Immature natural killer cell (primary cell): ENCODE measurements around the gene OXNAD1. TPM values are rescaled to one million over a fixed set of nuclear protein-coding genes. Genes with fewer than 3 reads are reported as not detected.
A peak's percentile ranks its signal among the peaks of the same experiment; 100 is the strongest.

ENCODE experiments used
- DNase-seq, 3 donors: peaks; one replicate each; pipeline ENCODE4 v3.0.0; 2022; ENCODE audit warnings: mixed read lengths in 1 of 3
- H3K27ac Mint-ChIP-seq, 6 donors: one replicate each; pipeline ENCODE4 v1.8.0; 2020; ENCODE audit warnings: mixed read lengths in 6 of 6, mild to moderate bottlenecking in 5 of 6, inconsistent platforms in 4 of 6, moderate library complexity in 3 of 6
- H3K27me3 Mint-ChIP-seq, 3 donors: one replicate each; pipeline ENCODE4 v1.8.0; 2020 to 2021; ENCODE audit warnings: low read depth in 3 of 3, mild to moderate bottlenecking in 3 of 3, mixed read lengths in 3 of 3, moderate library complexity in 3 of 3, inconsistent platforms in 1 of 3
- H3K36me3 Mint-ChIP-seq, 3 donors: one replicate each; pipeline ENCODE4 v1.8.0; 2020; ENCODE audit warnings: mixed read lengths in 3 of 3, inconsistent platforms in 2 of 3, mild to moderate bottlenecking in 2 of 3
- H3K4me1 Mint-ChIP-seq, 2 donors: one replicate each; pipeline ENCODE4 v1.8.0; 2020; ENCODE audit warnings: inconsistent platforms in 2 of 2, mild to moderate bottlenecking in 2 of 2, mixed read lengths in 2 of 2, moderate library complexity in 1 of 2
- H3K4me3 Mint-ChIP-seq, 5 donors: one replicate each; pipeline ENCODE4 v1.8.0; 2020; ENCODE audit warnings: mild to moderate bottlenecking in 5 of 5, mixed read lengths in 5 of 5, inconsistent platforms in 3 of 5, moderate library complexity in 3 of 5
- H3K9me3 Mint-ChIP-seq, 6 donors: one replicate each; pipeline ENCODE4 v1.8.0; 2020; ENCODE audit warnings: mild to moderate bottlenecking in 6 of 6, mixed read lengths in 6 of 6, inconsistent platforms in 4 of 6, moderate library complexity in 3 of 6
- polyA plus RNA-seq, 3 donors: library from polyadenylated mRNA; unstranded; fragments of 300-500 nt; fragmentation: Illumina TruSeq; gene quantifications; one replicate each; pipeline ENCODE4 v1.2.3, GENCODE V29; 2021

The OXNAD1 gene
- polyA plus RNA-seq, 3 donors from 2014 or later, result 22.0 to 27.3 (median 23.8) TPM

DNA sequence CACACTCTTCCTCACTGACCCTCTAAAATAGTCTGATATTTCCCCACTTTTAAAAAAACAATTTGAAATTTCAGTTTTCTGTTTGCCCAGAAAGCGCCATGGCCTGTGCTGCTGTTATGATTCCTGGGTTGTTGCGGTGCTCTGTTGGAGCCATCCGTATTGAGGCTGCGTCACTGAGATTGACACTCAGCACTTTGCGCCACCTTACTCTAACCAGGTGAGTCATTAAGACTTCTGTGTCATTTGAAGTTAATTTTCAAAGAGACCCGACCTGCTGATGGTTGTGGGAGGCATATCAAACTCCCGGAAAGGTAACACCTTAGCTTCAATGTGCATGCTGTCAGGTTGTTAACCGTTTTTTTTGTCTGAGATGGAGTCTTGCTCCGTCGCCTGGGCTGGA is 5.8 kb downstream of the OXNAD1 start:
- Mint-ChIP-seq H3K36me3 (peaks cover 8 to 26% (median 14%) of the 10 kb centered on the region in 3 donors), H3K9me3 (no peaks in the 10 kb centered on the region), H3K4me3 (no peak overlapping the region), H3K27ac (peak overlapping the region in 1 of 6 donors; percentile 32), H3K27me3 (peaks cover 0 to 2% (median 0%) of the 10 kb centered on the region in 3 donors), H3K4me1 (peaks cover 0 to 4% of the 10 kb centered on the region in 2 donors)
- no peak for DNase-seq

DNA sequence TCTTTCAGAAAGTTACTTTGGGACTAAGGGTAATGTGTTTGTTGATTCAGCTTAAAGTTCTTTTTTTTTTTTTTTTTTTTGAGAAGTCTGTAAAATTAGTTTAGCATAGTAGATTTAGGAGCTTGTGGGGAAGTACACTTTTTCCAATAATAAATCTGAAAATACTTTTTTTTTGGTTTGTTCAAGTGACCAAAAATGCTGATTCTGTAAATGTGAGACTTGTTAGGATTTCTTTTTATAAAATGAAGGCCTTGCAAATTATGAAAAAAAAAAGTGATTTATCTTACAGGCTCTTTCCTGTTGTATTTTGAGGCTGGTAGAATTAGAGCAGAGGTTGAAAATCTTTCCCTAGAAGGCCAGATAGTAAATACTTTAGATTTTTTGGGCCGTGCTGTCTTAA is 7.6 kb downstream of the OXNAD1 start:
- peaks cover 11 to 30% (median 18%) of the 10 kb centered on the region in 3 donors for H3K36me3 Mint-ChIP-seq
- no peak for DNase-seq
- H3K27ac Mint-ChIP-seq, result no peak overlapping the region
- H3K27me3 Mint-ChIP-seq, result peaks cover 0 to 2% (median 0%) of the 10 kb centered on the region in 3 donors
- H3K4me1 Mint-ChIP-seq, result no peaks in the 10 kb centered on the region
- no peaks in the 10 kb centered on the region for H3K9me3 Mint-ChIP-seq
- H3K4me3 Mint-ChIP-seq, result no peak overlapping the region

DNA sequence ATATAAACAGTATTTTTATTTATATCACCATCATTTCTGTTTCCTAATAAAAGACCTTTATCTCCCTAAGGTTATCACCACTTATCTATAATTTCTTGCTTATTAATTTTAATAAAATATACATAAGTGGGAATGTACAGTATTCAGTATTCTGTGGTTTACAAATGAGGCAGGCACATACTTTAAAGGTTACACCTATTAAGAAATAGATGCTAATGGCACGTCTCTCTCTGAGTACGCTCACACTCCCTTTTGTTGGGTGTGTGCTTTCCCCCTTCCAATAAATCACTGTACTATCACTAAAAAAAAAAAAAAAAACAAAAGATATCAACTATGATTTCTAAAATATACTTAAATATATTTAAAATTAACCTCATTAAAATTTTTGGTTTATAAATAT is 8.9 kb downstream of the OXNAD1 start:
- Mint-ChIP-seq H3K27me3 (no peaks in the 10 kb centered on the region), H3K4me3 (no peak overlapping the region), H3K4me1 (no peaks in the 10 kb centered on the region), H3K36me3 (peaks cover 14 to 35% (median 21%) of the 10 kb centered on the region in 3 donors), H3K27ac (no peak overlapping the region), H3K9me3 (no peaks in the 10 kb centered on the region)
- no peak for DNase-seq

DNA sequence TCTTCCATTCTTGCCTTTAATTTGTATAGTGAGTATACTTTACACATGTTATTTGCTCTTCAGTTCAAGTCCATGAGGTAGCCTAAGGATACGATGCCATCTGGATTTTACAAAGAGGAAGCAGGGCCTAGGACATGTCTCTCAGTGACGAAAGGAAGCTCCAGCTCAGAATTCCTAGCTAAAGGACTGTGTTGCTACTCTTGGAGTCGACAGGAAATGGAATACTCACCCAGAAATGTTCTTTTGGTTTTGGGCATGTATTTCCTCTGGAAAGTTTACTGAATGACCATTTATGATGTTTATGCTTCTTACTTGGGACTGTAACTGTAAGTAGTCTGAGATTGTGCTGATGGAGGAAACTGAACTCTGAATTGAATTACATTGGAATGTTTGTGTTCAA is 12.5 kb downstream of the OXNAD1 start:
- Mint-ChIP-seq H3K9me3 (no peaks in the 10 kb centered on the region), H3K4me3 (no peak overlapping the region), H3K4me1 (no peaks in the 10 kb centered on the region), H3K36me3 (peaks cover 11 to 19% (median 18%) of the 10 kb centered on the region in 3 donors), H3K27me3 (no peaks in the 10 kb centered on the region), H3K27ac (no peak overlapping the region)
- DNase-seq, result no peak

DNA sequence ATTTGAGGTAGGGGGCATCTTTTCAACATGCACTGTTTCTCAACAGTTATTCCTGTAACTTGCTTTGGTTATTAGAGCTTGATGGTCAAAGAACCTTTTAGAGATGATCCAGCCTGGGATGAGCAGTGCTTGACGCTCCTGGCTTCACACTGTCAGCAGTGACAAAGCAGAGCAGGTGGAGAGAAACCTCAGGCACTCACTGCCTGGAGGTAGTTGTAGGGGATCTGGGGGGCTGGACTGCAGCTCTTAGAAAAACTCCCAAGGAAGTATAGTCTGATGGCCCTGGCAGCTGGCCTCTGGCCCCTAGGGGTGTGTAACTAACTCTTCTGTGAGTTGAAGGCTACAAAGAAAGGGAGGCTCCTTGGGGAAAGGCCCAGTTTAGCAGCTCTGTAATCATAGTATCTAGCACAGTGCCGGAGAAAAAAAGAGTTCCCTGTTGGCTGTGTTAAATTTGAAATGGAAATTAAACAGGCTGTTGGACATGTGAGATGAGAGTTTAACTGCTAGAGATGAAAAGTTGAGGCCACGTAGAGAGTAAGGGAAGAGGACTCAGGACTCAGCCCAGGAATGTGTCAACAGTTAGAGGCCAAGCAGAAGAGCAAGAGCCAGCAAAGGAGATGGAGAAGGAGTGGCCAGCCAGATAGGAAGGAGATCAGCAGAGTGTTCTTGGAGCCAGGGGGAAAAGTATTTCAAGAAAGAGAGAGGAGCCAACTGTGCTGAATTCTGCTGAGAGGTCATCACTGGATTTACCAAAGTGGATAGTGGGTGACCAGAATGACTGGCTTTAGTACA is 14.2 kb downstream of the OXNAD1 start:
- H3K27me3 Mint-ChIP-seq, result no peaks in the 10 kb centered on the region
- no peak for DNase-seq
- H3K36me3 Mint-ChIP-seq, result peaks cover 12 to 25% (median 12%) of the 10 kb centered on the region in 3 donors
- H3K9me3 Mint-ChIP-seq, result no peaks in the 10 kb centered on the region
- no peak overlapping the region for H3K4me3 Mint-ChIP-seq
- no peak overlapping the region for H3K27ac Mint-ChIP-seq
- H3K4me1 Mint-ChIP-seq, result peaks cover 0 to under 1% of the 10 kb centered on the region in 2 donors

DNA sequence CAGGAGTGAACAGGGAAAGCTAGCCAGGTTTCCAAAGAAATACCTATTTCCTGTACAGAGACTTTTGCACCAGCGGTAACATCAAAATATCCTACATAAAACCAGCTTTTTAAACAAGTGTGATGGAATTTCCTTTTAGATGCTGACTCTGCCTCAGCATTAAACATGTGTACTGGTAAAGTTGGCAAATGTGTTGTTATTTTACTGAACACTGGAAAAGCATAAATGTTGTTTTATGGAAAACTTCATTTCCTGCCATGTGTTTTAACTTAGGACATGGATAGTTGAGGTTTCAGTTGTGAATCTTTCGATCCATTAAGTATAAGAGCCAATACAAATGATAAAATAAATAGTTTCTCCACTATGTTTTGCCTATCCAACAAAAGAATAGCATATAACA is 15.7 kb downstream of the OXNAD1 start:
- Mint-ChIP-seq H3K4me3 (no peak overlapping the region), H3K9me3 (no peaks in the 10 kb centered on the region), H3K4me1 (peaks cover 14 to 16% of the 10 kb centered on the region in 2 donors), H3K27ac (no peak overlapping the region), H3K27me3 (no peaks in the 10 kb centered on the region), H3K36me3 (peaks cover 15 to 25% (median 16%) of the 10 kb centered on the region in 3 donors)
- no peak for DNase-seq

DNA sequence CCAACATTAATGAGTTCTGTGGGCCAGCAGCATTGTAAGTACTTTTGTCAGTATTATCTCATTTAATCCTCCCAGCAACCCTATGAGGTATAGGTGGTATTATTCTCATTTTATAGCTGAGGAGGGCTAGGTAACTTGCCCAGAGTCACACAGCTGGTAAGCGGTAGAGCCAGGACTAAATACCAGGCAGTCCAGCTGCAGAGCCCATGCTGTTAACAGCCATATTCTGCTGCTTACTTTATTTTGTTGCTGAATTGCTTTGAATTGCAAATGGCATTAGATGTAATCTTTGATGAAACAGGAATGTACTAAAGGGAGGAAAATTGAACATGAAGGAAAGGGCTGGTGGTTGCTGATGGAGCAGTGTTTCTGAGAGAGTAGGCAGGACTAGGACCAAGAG is 19.6 kb downstream of the OXNAD1 start:
- DNase-seq, result no peak
- Mint-ChIP-seq H3K36me3 (peaks cover 8 to 17% (median 10%) of the 10 kb centered on the region in 3 donors), H3K4me1 (peaks cover 54 to 55% of the 10 kb centered on the region in 2 donors), H3K9me3 (no peaks in the 10 kb centered on the region), H3K27me3 (peaks cover 2 to 4% (median 2%) of the 10 kb centered on the region in 3 donors), H3K27ac (peak overlapping the region; percentile 86 to 98 (median 96)), H3K4me3 (peak overlapping the region in 3 of 5 donors; percentile 54 to 74 (median 58))

DNA sequence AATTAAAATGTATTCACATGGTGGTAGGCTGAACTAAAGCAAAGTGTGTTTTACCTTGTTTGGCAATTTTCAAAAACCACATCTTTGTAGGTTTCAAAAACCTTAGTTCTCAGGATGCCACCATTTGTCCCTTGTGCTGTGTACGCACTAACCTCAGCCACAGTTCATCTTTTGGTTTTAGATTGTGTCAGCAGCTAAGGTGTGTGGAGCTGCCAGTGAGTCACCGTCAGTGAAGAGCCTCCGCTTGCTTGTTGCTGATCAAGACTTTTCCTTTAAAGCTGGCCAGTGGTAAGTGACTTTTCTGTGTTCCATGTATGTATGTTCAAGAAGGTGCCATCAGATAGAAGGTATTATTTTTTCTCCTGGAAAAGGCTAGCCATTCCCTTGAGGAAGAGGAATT is 21.1 kb downstream of the OXNAD1 start:
- Mint-ChIP-seq H3K9me3 (no peaks in the 10 kb centered on the region), H3K27ac (peak overlapping the region; percentile 86 to 98 (median 96)), H3K27me3 (peaks cover 2 to 6% (median 2%) of the 10 kb centered on the region in 3 donors), H3K36me3 (peaks cover 8 to 17% (median 10%) of the 10 kb centered on the region in 3 donors), H3K4me1 (peaks cover 69 to 70% of the 10 kb centered on the region in 2 donors), H3K4me3 (peak overlapping the region; percentile 79 to 97 (median 91))
- DNase-seq, result peak; percentile 80 to 85 (median 81)

DNA sequence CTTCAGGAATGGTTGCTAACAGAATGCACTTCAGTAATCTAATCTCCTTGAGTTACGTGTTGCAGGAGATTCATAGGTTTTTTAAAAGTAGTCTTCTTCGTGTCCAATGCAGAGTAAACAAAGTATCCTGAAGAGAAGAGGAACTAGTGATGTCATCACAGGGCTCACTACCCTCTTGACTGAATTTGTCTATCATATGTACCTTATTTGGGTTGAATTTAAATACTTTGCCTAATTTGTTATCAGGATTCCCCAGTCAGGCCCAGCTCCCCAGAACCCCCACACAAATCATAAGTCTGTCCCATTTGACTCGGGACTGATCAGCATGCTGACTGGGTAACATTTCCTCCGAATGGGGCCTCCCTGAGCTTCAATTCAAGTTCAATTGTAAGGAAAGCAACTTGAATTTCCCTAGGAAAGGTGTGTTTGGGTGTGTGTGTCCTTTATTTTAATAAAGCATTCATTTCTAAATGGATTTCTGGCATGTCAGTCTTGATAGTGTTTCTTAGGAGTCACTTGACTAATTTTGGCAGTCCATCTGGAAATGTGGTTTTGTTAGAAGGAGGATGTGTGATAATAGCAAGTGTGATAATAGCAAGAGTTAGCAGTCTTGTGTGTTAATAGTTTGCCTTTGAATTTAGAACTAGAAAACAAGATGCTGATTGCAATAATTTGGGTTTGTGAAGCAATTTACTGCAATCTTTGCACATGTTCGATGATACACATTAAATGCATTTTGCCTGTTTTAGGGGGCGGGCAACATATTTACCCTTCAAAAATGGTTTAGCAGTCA is 21.9 kb downstream of the OXNAD1 start:
- peak; percentile 34 to 40 (median 38) for DNase-seq
- no peaks in the 10 kb centered on the region for H3K9me3 Mint-ChIP-seq
- H3K27me3 Mint-ChIP-seq, result peaks cover 2 to 6% (median 5%) of the 10 kb centered on the region in 3 donors
- peaks cover 8 to 17% (median 10%) of the 10 kb centered on the region in 3 donors for H3K36me3 Mint-ChIP-seq
- peaks cover 76 to 78% of the 10 kb centered on the region in 2 donors for H3K4me1 Mint-ChIP-seq
- peak overlapping the region; percentile 79 to 97 (median 91) for H3K4me3 Mint-ChIP-seq
- peak overlapping the region; percentile 86 to 98 (median 96) for H3K27ac Mint-ChIP-seq

DNA sequence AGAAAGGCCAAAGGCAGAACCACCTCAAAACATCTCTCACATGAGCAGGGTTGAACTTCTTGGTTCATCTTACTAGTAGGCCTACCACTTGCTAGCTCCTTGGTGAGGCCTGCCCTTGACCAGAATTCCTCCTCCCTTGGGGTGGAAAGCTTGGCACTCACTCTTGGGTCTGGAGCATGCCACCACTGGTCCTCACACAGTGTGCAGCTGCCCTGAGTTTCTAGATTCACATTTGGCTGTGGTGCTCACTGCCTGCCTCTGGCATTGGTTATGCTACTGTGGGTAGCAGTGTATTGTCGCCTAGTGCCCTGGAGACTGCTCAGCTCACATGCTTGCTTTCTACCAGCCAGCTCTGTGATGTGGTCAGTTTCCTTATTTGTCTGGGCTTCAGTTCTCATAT is 23.7 kb downstream of the OXNAD1 start:
- peaks cover 0 to under 1% (median 0%) of the 10 kb centered on the region in 6 donors for H3K9me3 Mint-ChIP-seq
- H3K27me3 Mint-ChIP-seq, result peaks cover 2 to 6% (median 5%) of the 10 kb centered on the region in 3 donors
- peak overlapping the region; percentile 79 to 97 (median 91) for H3K4me3 Mint-ChIP-seq
- H3K27ac Mint-ChIP-seq, result peak overlapping the region; percentile 86 to 98 (median 96)
- peaks cover 88 to 89% of the 10 kb centered on the region in 2 donors for H3K4me1 Mint-ChIP-seq
- peaks cover 6 to 14% (median 6%) of the 10 kb centered on the region in 3 donors for H3K36me3 Mint-ChIP-seq
- DNase-seq, result no peak

DNA sequence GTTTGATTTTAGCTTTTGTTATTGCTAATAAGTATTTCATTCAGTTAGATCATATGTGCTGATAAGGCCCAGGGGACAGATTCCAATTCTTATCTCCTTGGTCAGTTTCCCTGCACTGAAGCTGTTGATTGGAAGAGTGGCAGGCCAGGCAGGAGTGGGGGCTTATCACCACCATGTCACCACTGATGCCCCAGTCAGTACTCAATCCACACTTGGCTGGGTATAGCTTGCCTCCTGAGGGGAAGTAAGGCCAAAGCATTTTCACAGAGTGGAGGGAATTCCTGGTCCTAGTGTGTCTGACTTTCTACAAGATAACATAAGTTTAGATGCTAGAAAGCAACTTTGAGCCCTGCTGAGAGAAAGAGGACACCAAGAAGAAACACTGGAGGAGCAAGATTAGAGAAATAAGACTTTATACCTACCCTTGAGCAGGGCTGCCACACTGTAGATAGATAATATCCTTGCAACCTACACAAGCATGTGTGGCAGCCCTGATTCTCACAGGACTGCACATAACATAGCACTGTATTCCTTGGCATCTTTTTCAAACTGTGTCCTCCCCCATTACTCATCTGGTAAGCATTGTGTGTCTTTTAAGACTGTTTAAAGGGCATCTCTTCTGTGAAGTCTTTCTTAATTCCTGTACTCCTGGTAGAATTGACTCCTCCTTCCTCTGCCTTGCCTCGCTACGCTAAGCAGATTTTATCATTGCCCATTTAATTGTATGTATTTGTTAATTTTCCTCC is 24.3 kb downstream of the OXNAD1 start:
- Mint-ChIP-seq H3K27ac (peak overlapping the region; percentile 86 to 98 (median 96)), H3K27me3 (peaks cover 2 to 6% (median 5%) of the 10 kb centered on the region in 3 donors), H3K4me1 (peaks cover 87% of the 10 kb centered on the region in 2 donors), H3K9me3 (peaks cover 0 to 5% (median 0%) of the 10 kb centered on the region in 6 donors), H3K4me3 (peak overlapping the region; percentile 79 to 97 (median 91)), H3K36me3 (peaks cover 4 to 18% (median 9%) of the 10 kb centered on the region in 3 donors)
- DNase-seq, result no peak

DNA sequence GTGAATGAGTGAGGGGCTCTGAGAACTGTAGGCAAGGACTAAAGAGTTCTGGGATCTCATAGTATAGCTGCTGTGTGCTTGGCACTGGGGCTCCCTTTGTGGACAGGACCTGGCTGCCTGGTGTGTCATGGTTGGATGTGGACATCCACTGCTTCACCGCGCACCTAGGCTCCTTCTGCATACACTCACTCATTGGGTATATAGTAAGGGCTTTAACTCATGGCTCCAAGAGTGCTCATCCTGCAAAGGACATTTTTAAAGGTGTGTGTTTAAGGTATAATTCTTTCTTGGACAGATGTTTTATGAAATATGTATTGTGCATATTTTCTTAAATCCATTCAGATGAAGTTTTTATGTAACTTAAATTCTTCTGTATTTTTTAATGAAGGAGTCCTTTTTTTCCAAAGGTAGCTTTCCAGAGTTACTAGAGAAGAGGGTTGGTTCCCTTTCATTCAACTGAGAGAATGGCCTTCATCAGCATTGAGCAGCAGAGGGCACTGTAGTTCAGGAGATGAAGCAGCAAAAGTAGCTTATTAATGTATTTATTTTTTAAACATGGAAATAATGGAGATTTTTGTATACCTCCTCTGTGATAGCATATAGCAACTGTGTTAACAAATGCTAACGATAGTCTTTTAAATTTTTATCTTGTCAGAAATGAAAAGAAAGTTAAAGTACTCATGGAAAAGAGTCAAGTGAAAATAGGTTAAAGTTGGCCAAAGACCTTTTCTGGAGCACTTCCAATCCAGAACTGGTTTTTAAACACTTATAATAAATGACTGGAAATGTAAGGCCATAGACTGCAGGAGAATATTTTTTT is 25.2 kb downstream of the OXNAD1 start:
- peak; percentile 47 to 61 (median 60) for DNase-seq
- peak overlapping the region; percentile 86 to 98 (median 94) for H3K27ac Mint-ChIP-seq
- H3K4me1 Mint-ChIP-seq, result peaks cover 82 to 84% of the 10 kb centered on the region in 2 donors
- H3K9me3 Mint-ChIP-seq, result peaks cover 0 to 5% (median 0%) of the 10 kb centered on the region in 6 donors
- peaks cover 7 to 15% (median 11%) of the 10 kb centered on the region in 3 donors for H3K36me3 Mint-ChIP-seq
- peak overlapping the region; percentile 68 to 91 (median 78) for H3K4me3 Mint-ChIP-seq
- peaks cover 2 to 6% (median 5%) of the 10 kb centered on the region in 3 donors for H3K27me3 Mint-ChIP-seq
